ENCODE data around the gene NRN1L. TPM values are rescaled to one million over a fixed set of nuclear protein-coding genes. Genes with fewer than 3 reads are reported as not detected.
"Not testable (repeated sequence)": the region's sequence is repeated elsewhere in the genome, so short reads cannot be mapped to it uniquely, and the experiment has no call there.

NRN1L gene
- total and polyA plus RNA-seq, 2 donors (not counting 1 experiment from before 2014, with no cell fraction given): 0.10 to 0.17 TPM

GRCh38 chr16:67910158-67910557 lies 25.5 kb downstream of the NRN1L start:
- no peaks in the 10 kb centered on the region for H3K9me3 ChIP-seq (ENCODE audit: control insufficient read depth, insufficient read depth, low read depth, low read length)
- H3K27ac ChIP-seq (ENCODE audit: insufficient read depth, low read length): peak overlapping the region; percentile 16
- peak; percentile 38 to 65 for DNase-seq (ENCODE audit: low read depth in 2 of 2)
- peaks cover 9% of the 10 kb centered on the region for H3K36me3 ChIP-seq (ENCODE audit: control insufficient read depth, insufficient read depth, low read length)
- no peak overlapping the region for H2AFZ ChIP-seq (ENCODE audit: low read length)
- H3K4me3 ChIP-seq (replicated peaks in 1 of 4; ENCODE audit: control extremely low read depth in 1 of 4, insufficient read depth in 1 of 4, low read depth in 3 of 4, low read length in 4 of 4): no peak overlapping the region
- H3K4me1 ChIP-seq (ENCODE audit: control insufficient read depth, extremely low read depth, insufficient read depth, low read length): no peaks in the 10 kb centered on the region
- H3K27me3 ChIP-seq (ENCODE audit: control insufficient read depth, insufficient read depth, low read length): no peaks in the 10 kb centered on the region
- no peaks in the 10 kb centered on the region for H4K20me1 ChIP-seq (ENCODE audit: control insufficient read depth, extremely low read depth, insufficient read depth, low read length)
- no peaks in the 10 kb centered on the region for H3K79me2 ChIP-seq (ENCODE audit: control insufficient read depth, insufficient read depth, low read length)
- no peak overlapping the region for H3K4me2 ChIP-seq (ENCODE audit: extremely low read depth, insufficient read depth, low read length)
- H3K9ac ChIP-seq (ENCODE audit: insufficient read depth, low read length): no peak overlapping the region
- TF ChIP-seq, protein P1, sequence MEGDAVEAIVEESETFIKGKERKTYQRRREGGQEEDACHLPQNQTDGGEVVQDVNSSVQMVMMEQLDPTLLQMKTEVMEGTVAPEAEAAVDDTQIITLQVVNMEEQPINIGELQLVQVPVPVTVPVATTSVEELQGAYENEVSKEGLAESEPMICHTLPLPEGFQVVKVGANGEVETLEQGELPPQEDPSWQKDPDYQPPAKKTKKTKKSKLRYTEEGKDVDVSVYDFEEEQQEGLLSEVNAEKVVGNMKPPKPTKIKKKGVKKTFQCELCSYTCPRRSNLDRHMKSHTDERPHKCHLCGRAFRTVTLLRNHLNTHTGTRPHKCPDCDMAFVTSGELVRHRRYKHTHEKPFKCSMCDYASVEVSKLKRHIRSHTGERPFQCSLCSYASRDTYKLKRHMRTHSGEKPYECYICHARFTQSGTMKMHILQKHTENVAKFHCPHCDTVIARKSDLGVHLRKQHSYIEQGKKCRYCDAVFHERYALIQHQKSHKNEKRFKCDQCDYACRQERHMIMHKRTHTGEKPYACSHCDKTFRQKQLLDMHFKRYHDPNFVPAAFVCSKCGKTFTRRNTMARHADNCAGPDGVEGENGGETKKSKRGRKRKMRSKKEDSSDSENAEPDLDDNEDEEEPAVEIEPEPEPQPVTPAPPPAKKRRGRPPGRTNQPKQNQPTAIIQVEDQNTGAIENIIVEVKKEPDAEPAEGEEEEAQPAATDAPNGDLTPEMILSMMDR (conservative IDR thresholded peaks at IDR 0.05 in 1 of 2, IDR thresholded peaks at IDR 0.05 in 1 of 2; ENCODE audit: low read depth in 1 of 2, low read length in 2 of 2): no peak
- TF ChIP-seq EZH2 (IDR thresholded peaks at IDR 0.05; ENCODE audit: low read length, missing control alignments): no peak

DNA sequence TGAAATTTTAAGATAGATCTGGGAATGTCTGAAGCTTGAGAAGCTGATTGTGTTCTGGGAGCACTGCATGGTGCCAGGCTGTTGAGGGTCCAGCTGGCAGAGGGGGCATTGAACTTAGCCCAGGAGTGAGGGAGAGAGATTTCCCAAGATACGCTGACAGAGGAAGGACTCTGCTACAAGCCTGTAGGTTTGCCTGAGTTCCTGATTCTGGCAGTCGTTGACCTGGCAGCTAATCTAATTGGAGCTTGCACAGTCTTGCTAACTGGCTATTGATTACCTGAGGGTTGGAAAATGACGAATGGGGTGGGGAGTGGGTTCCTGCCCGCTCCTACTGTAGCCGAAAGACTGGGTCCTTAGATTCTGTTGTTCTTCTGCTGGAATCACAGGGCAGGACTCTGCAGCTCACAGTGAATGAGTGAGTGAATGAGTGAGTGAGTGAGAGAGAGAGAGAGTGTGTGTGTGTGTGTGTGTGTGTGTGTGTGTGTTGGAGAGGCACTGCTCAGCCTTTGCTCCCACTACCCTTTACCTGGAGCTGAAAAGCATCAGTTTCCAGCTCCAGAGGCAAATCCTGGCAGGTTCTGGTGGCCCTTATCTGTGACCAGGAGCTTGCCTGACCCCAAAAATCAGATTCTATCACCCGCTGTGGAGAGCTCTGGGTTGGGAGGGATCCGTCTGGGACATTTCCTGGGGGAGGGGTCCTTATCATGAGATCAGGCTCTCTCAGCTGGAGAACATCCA lies 30.2 kb downstream of the NRN1L start:
- H3K27ac ChIP-seq (ENCODE audit: insufficient read depth, low read length): no peak overlapping the region
- peaks cover 6% of the 10 kb centered on the region for H3K79me2 ChIP-seq (ENCODE audit: control insufficient read depth, insufficient read depth, low read length)
- H4K20me1 ChIP-seq (ENCODE audit: control insufficient read depth, extremely low read depth, insufficient read depth, low read length): peaks cover 2% of the 10 kb centered on the region
- H3K27me3 ChIP-seq (ENCODE audit: control insufficient read depth, insufficient read depth, low read length): no peaks in the 10 kb centered on the region
- TF ChIP-seq, protein P1 (conservative IDR thresholded peaks at IDR 0.05 in 1 of 2, IDR thresholded peaks at IDR 0.05 in 1 of 2; ENCODE audit: low read depth in 1 of 2, low read length in 2 of 2): no peak
- TF ChIP-seq EZH2 (IDR thresholded peaks at IDR 0.05; ENCODE audit: low read length, missing control alignments): no peak
- peaks cover 2% of the 10 kb centered on the region for H3K36me3 ChIP-seq (ENCODE audit: control insufficient read depth, insufficient read depth, low read length)
- H3K4me3 ChIP-seq (replicated peaks in 1 of 4; ENCODE audit: control extremely low read depth in 1 of 4, insufficient read depth in 1 of 4, low read depth in 3 of 4, low read length in 4 of 4): no peak overlapping the region
- no peak overlapping the region for H2AFZ ChIP-seq (ENCODE audit: low read length)
- no peak for DNase-seq (ENCODE audit: low read depth in 2 of 2)
- peaks cover 16% of the 10 kb centered on the region for H3K4me1 ChIP-seq (ENCODE audit: control insufficient read depth, extremely low read depth, insufficient read depth, low read length)
- no peak overlapping the region for H3K4me2 ChIP-seq (ENCODE audit: extremely low read depth, insufficient read depth, low read length)
- no peak overlapping the region for H3K9ac ChIP-seq (ENCODE audit: insufficient read depth, low read length)
- H3K9me3 ChIP-seq (ENCODE audit: control insufficient read depth, insufficient read depth, low read depth, low read length): no peaks in the 10 kb centered on the region

GRCh38 chr16:67915496-67915769 lies 30.7 kb downstream of the NRN1L start:
- H3K9ac ChIP-seq (ENCODE audit: insufficient read depth, low read length); H3K4me3 ChIP-seq (replicated peaks in 1 of 4; ENCODE audit: control extremely low read depth in 1 of 4, insufficient read depth in 1 of 4, low read depth in 3 of 4, low read length in 4 of 4); H2AFZ ChIP-seq (ENCODE audit: low read length); H4K20me1 ChIP-seq (ENCODE audit: control insufficient read depth, extremely low read depth, insufficient read depth, low read length); H3K4me2 ChIP-seq (ENCODE audit: extremely low read depth, insufficient read depth, low read length); DNase-seq (ENCODE audit: low read depth in 2 of 2); H3K36me3 ChIP-seq (ENCODE audit: control insufficient read depth, insufficient read depth, low read length); H3K79me2 ChIP-seq (ENCODE audit: control insufficient read depth, insufficient read depth, low read length); H3K27ac ChIP-seq (ENCODE audit: insufficient read depth, low read length); H3K27me3 ChIP-seq (ENCODE audit: control insufficient read depth, insufficient read depth, low read length); H3K9me3 ChIP-seq (ENCODE audit: control insufficient read depth, insufficient read depth, low read depth, low read length): not testable (repeated sequence)
- H3K4me1 ChIP-seq (ENCODE audit: control insufficient read depth, extremely low read depth, insufficient read depth, low read length): peaks cover 16% of the 10 kb centered on the region
